ENCODE data around the gene IL22RA1. TPM values are rescaled to one million over a fixed set of nuclear protein-coding genes. Genes with fewer than 3 reads are reported as not detected.

IL22RA1 gene
- total RNA-seq, 6 experiments from 2014 or later, result not detected

DNA sequence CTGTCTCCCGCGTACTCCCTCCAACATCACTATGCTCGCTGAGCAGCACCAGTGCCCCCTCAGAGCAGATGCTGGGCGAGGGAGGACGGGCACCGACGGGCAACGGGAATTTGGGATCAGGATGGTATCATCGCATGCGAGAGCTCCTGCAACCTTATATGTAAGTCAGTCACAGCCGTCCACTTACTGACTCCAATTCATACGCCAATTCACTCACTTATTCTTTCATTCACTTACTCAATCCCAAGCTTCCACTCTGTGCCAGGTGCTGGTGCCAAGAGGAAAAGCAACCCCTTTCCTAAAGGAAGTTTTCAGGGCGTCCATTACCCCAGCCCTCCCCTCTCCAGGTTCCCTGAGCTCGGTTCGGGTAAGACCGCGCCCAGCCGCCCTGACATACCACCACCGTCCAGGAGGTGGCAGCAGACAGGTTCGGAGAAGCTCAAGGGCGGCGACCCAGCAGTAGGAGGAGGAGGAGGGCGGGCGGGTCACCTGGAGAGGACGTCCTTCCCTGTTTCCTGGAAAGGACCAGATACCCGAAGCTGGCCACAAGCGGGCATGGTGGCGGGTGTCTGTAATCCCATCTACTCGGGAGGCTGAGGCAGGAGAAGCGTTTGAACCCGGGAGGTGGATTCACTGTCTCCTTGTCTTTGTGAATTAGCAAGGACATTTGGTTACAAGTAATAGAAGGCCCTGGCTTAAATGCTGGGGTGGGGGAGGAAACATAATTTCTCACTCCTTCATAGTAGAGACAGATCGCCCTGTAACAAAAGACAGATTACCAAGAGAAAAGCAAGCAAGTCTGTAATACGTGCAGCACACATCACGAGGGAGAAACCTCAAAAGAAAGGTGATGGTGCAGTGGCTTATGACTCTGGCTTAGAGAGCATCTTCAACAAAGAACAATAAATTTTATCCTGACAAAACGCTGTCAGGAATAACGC lies 7.6 kb upstream of the IL22RA1 start:
- Mint-ChIP-seq H3K4me3 (peak overlapping the region; percentile 77), H3K9me3 (no peaks in the 10 kb centered on the region), H3K36me3 (ENCODE audit: low read depth) (no peaks in the 10 kb centered on the region), H3K27me3 (ENCODE audit: insufficient read depth) (peaks cover 66% of the 10 kb centered on the region), H3K27ac (no peak overlapping the region; the same call in 1 of the 2 replicates), H3K4me1 (ENCODE audit: low read depth) (peaks cover 14% of the 10 kb centered on the region)
- peak; percentile 66 for DNase-seq
- TF ChIP-seq CTCF (IDR thresholded peaks at IDR 0.05), result peak; percentile 94

DNA sequence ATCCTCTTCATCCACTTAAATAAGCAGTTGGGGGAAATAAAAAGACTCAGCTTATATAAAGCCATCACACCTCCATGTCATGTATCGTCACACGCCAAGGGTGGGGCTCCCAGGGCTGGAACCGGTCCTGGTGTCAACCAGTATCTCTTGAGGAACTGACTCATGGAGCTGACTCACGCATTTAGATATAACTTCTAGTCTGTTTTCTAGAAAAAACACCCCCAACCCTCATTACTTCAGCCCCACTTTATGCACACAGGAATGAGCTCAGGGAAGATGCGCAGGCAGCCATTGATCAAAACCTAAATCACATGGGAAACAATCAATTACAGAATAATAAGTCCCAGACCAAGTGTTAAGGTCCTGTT lies 6.9 kb upstream of the IL22RA1 start:
- peak; percentile 73 for DNase-seq
- H3K9me3 Mint-ChIP-seq, result no peaks in the 10 kb centered on the region
- H3K27ac Mint-ChIP-seq, result no peak overlapping the region
- H3K4me1 Mint-ChIP-seq (ENCODE audit: low read depth), result peaks cover 14% of the 10 kb centered on the region
- H3K36me3 Mint-ChIP-seq (ENCODE audit: low read depth), result no peaks in the 10 kb centered on the region
- H3K27me3 Mint-ChIP-seq (ENCODE audit: insufficient read depth), result peaks cover 64% of the 10 kb centered on the region
- peak overlapping the region; percentile 77; the same call in 1 of the 2 replicates for H3K4me3 Mint-ChIP-seq
- TF ChIP-seq CTCF (IDR thresholded peaks at IDR 0.05), result no peak

- Mint-ChIP-seq H3K36me3 (ENCODE audit: low read depth) (no peaks in the 10 kb centered on the region), H3K27me3 (ENCODE audit: insufficient read depth) (peaks cover 67% of the 10 kb centered on the region), H3K27ac (no peak overlapping the region), H3K4me1 (ENCODE audit: low read depth) (peaks cover 14% of the 10 kb centered on the region), H3K9me3 (no peaks in the 10 kb centered on the region), H3K4me3 (no peak overlapping the region)
- TF ChIP-seq CTCF (IDR thresholded peaks at IDR 0.05), result no peak
- no peak for DNase-seq
Measured at GRCh38 chr1:24147816-24148215, 4.9 kb upstream of the IL22RA1 start.

DNA sequence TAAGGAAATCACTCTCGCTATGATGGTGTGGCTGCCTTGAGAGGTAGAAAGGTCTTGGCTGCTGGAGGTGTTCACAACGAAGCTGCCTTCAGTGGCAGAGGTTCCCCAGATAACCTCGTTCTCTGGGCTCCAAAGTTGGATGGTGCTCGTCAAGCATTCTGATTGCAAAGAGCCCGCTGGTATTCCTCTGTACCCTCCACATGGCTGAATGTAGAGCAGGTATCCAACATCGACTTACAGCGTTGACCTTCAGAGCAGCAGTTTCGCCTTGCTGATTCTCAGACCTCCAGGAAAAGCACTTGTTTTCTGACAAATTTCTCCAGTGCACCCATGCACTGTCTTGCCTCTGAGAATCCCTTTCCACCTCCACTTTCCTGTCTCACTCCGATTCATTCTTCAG lies 4.3 kb upstream of the IL22RA1 start:
- no peak for DNase-seq
- Mint-ChIP-seq H3K4me1 (ENCODE audit: low read depth) (peaks cover 14% of the 10 kb centered on the region), H3K9me3 (no peaks in the 10 kb centered on the region), H3K27me3 (ENCODE audit: insufficient read depth) (peaks cover 65% of the 10 kb centered on the region), H3K4me3 (no peak overlapping the region), H3K27ac (no peak overlapping the region), H3K36me3 (ENCODE audit: low read depth) (no peaks in the 10 kb centered on the region)
- no peak for TF ChIP-seq CTCF (IDR thresholded peaks at IDR 0.05)

GRCh38 chr1:24141311-24141997 lies 1.5 kb downstream of the IL22RA1 start:
- Mint-ChIP-seq H3K36me3 (ENCODE audit: low read depth) (no peaks in the 10 kb centered on the region), H3K4me1 (ENCODE audit: low read depth) (no peaks in the 10 kb centered on the region; the same call in 1 of the 2 replicates), H3K27ac (no peak overlapping the region), H3K4me3 (no peak overlapping the region), H3K27me3 (ENCODE audit: insufficient read depth) (peaks cover 52% of the 10 kb centered on the region), H3K9me3 (no peaks in the 10 kb centered on the region)
- no peak for TF ChIP-seq CTCF (IDR thresholded peaks at IDR 0.05)
- no peak for DNase-seq

Measured in HFFc6 (cell line).